ENCODE data around the gene ADCY1.
A peak's percentile ranks its signal among the peaks of the same experiment; 100 is the strongest.
"Not testable (repeated sequence)": the region's sequence is repeated elsewhere in the genome, so short reads cannot be mapped to it uniquely, and the experiment has no call there.

The ADCY1 gene

GRCh38 chr7:45573661-45574415, at the start of gene ADCY1:
ADCY1 (plus strand) TSS chr7:45574368; CDS start chr7:45574544, 176 bp downstream.
- DNase-seq, result peak; percentile 37

DNA sequence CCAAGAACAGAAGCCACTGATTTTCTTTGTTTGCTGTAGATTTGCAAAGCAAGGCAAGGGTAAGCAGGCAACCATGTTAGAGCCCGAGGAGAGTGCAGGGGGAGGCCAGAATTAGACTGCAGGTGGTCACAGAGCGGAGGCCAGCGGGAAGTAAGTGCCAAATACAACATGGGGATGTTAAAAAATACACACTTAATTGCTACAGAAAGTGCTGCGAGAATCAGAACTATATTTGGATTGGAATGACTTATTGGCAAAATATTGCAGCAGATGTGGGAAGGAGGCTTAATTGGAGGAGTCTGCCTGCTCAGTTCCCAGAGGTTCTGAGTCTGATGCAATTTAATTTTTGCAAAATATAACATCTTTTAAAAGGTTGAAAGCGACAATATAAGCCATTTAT, 49.7 kb upstream of the ADCY1 start:
- no peak for DNase-seq

GRCh38 chr7:45525057-45525456, 49.1 kb upstream of the ADCY1 start:
- DNase-seq, result no peak

- DNase-seq, result no peak
Observed at GRCh38 chr7:45543473-45543872, 30.7 kb upstream of the ADCY1 start.

- not testable (repeated sequence) for DNase-seq
Observed at GRCh38 chr7:45545105-45545710, 29.0 kb upstream of the ADCY1 start.

- DNase-seq, result not testable (repeated sequence)
Observed at GRCh38 chr7:45548917-45549316, 25.3 kb upstream of the ADCY1 start.

DNA sequence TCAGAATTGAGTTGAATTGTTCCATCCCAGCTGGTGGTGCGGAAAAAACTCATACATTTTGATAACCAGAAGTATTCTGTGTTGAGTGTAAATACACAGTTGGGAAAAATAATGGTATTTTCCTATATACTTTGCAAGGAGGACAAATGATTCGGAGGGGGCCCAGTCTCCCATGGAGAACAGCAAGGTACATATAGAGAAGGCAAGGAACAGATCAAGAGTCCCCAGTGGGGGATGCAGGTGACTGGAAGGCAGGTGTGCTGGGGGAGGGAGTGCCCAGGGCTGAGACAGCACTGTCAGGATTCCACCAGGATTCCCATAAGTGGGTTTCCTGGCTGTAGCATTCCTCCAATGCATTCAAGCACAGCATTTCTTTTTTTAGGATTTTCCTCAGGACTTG, 10.8 kb upstream of the ADCY1 start:
- DNase-seq, result no peak

DNA sequence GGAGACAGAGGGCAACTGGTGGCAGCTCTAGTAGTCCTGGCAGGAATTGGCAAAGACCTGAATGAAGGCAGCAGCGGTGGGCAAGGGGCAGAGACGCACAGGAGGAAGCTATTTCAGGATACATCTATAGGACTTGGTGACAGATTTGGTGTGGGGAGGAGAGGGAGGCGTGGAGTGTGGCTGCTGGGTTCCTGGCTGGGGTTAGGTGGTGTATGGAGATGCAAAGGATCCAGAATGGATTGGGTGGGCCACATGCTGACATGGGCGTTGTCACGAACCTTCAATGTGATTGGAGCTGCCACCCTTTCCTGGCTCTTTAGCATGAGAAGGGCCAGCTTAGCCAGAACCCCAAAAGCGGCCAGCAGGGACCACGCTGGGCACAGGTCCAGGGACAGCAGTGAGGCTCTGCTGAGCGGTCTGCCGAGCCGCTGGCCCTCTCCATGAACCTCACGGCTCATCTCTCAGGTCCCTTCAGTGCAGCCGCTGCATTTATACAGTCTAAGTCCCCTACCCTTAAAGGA, 10.2 kb upstream of the ADCY1 start:
- no peak for DNase-seq

GRCh38 chr7:45564485-45564884, 9.7 kb upstream of the ADCY1 start:
- DNase-seq, result no peak

- DNase-seq, result no peak
Observed at GRCh38 chr7:45564886-45565455, 9.2 kb upstream of the ADCY1 start.

DNA sequence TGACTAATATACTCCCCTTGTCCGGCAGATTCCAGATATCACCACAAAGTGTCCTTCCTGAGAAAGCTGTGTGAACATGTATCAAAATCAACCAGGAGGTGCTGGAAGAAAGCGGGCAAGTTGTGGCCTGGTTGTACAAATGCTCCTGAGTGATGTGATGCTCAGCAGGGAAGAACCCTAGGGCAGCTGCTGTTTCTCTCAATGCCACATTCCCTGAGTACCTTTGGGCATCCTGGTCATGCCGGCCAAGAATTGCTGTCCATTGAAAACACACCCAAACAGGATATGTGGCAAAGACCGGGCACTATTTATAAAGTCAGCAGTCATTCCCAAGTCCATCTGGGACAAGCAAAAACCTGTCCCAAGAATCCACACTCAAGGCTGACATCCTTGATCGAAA, 7.8 kb upstream of the ADCY1 start:
- no peak for DNase-seq

GRCh38 chr7:45566961-45567360, 7.2 kb upstream of the ADCY1 start:
- DNase-seq, result no peak

DNA sequence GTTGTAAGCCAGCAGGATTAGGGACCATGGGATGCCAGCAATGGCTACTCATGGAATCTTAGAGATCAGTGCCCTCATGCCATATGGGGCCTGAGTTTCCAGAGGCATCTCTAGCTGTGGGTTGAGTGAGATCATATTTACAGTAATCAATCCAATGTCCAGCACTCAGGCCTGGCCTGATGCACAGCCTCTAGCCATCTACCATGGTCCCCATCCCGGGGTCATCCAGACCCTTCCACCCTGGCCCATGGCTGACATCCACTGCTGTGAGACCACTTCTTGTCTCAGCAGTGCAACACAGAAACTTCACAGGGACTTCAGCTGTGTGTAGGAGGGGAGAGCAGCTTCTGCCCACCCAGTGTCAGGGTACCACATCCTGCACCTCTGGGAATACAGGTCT, 6.5 kb upstream of the ADCY1 start:
- no peak for DNase-seq

- DNase-seq, result no peak
Observed at GRCh38 chr7:45568536-45569289, 5.5 kb upstream of the ADCY1 start.

DNA sequence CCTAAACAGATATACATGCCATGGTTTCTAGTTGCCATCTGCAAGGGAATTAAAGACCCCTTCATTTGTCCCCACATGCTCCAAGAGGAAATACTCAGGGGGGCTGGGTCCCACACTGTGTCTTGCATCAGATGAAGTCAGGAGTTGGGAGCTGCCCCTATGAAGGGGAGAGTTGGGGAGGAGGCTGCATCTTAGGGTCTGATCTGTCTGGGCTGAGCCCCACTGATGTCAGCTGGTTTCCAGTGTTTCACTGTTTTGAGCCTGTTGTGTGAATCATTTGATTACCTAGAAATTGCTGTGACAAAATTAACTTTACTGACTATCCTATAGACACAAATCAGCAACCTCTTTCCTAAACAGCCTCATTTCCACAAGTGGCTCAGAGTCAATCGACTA, 4.9 kb upstream of the ADCY1 start:
- no peak for DNase-seq

- DNase-seq, result no peak
Observed at GRCh38 chr7:45570797-45571196, 3.4 kb upstream of the ADCY1 start.

DNA sequence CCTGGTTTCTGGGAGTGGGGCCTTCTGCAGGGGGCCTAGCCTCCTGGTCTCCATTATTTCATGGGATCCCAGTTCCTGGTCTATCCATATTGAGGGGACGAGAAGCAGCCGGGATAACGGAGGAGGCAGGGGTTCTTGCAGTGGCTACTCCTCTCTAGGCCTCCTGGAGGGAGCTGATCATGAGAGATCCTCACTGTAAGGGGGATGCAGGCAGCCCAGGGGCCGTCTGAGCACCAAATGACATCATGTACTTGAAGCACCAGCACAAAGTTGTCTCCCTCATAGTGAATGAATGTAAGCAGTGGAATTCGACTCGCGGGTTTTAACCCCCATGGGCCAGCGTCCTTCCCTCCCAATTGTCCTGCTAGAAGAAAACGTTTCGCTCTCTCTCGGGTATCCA, 964 bp upstream of the ADCY1 start:
- DNase-seq, result no peak

DNA sequence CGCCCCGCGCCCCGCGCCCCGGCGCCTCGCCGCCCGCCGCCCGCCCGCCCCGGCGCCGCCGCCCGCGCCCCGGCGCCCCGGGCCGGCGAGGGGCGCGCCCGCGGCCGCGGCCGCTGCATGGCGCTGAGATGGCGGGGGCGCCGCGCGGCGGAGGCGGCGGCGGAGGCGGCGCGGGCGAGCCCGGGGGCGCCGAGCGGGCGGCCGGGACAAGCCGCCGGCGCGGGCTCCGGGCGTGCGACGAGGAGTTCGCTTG, 174 bp downstream of the ADCY1 start:
- no peak for DNase-seq

- DNase-seq, result peak; percentile 9
Observed at GRCh38 chr7:45574669-45575500, 717 bp downstream of the ADCY1 start.

DNA sequence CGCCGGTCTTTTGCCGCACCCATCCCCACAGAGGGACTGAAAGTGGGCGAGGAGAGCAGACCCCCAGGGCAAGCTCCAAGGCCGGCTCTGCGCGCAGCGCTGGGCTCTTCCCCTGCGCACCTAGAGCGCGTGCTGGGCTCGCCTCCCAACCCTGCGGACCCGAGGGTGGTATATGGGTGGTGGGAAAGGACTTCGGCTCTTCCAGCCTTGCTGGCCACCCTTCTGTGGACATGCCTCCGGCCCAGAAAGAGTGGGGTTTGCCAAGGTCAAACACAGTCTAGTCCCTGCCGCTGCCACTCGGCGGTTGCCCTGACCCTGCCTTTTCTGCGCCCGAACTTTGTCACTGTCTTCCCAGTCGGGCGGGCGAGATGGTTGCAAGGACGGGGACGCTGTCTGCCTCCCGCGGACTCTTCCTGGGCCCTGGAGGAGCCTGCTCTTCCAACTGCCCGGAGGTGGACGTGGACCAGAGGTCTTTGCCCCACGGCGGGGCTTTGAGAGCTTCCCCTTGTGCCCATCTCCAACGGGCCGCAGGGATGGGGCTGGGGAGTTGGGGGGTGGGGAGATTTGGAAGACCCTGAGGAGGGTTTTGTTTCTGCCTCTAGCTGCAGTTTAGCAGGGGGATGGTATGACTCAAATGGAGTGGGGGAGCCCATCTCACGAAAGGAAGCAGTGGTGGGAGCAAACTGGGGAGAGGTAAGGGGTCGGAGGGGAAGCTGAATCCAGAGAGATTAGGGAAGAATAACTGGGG, 1.5 kb downstream of the ADCY1 start:
- no peak for DNase-seq

DNA sequence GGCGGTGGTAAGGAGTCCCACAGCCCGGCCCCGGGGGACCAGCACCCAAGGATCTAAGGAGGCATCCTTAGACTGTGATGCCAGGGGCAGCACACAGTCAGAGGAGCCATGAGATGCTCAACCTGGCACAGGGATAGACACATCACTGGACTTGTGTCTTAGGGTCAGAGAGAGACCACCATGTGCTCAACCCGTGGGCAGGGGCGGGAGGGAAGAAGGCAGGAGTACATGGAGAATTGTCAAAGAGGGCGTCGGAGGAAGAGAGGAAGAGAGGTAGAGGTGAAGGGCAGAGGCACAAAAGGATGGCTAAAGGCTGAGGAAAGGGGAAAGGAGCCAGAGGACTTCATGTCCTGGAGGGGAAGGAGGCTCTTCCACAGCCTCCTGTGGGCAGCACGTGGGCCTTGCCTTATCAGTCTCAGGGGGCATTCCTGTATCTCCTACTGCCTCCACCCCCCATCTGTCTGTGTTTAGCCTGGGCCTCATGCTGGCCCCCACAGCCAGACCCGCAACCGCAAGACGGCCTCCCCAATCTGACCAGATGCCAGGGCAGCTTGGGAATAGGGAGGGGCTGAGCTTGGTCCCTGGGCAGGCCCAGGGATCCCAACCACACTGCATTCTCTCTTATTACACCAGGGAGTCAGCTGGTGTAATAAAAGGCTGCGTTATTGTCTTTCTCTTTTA, 2.2 kb downstream of the ADCY1 start:
- DNase-seq, result no peak
